GM12878 (cell line): ENCODE results near the gene BORCS6. TPM values are rescaled to one million over a fixed set of nuclear protein-coding genes. Genes with fewer than 3 reads are reported as not detected.
A peak's percentile ranks its signal among the peaks of the same experiment; 100 is the strongest.

ENCODE experiments used
- ATF3 ChIP-seq: IDR thresholded peaks from 2 replicates; pipeline ENCODE4 v1.6.1; 2011; ENCODE audit warnings: low read depth, mild to moderate bottlenecking, low read length, moderate library complexity, borderline replicate concordance; ENCODE audit errors: extremely low read depth
- BCL11A ChIP-seq: IDR thresholded peaks from 2 replicates; pipeline ENCODE4 v1.6.1; 2011; ENCODE audit warnings: low read depth, low read length
- CBX5 ChIP-seq: sonication (generic); IDR thresholded peaks from 2 replicates; pipeline ENCODE4 v1.6.1; 2016; ENCODE audit warnings: low read depth, moderate library complexity, mild to moderate bottlenecking, inconsistent platforms
- EED ChIP-seq: sonication (generic); IDR thresholded peaks from 2 replicates; pipeline ENCODE4 v1.6.1; 2016; ENCODE audit warnings: antibody characterized with exemption, low read depth
- IRF3 ChIP-seq: fragments of 450-650 bp; IDR thresholded peaks from 2 replicates; pipeline ENCODE4 v1.6.1; 2014; ENCODE audit warnings: mild to moderate bottlenecking
- IRF4 ChIP-seq: IDR thresholded peaks from 2 replicates; pipeline ENCODE4 v1.6.1; 2011; ENCODE audit warnings: low read depth, low read length
- JUNB ChIP-seq: IDR thresholded peaks from 2 replicates; pipeline ENCODE4 v1.6.1; 2016; ENCODE audit warnings: antibody characterized with exemption, mild to moderate bottlenecking
- KDM1A ChIP-seq: fragments of 200-600 bp; sonication (generic); IDR thresholded peaks from 2 replicates; pipeline ENCODE4 v1.6.1; 2016; ENCODE audit warnings: borderline replicate concordance
- KLF5 ChIP-seq: fragments of 450-650 bp; IDR thresholded peaks from 2 replicates; pipeline ENCODE4 v1.6.1; 2014; ENCODE audit warnings: mild to moderate bottlenecking; ENCODE audit not compliant: partially characterized antibody
- MYB ChIP-seq: fragments of 150-350 bp; IDR thresholded peaks from 2 replicates; pipeline ENCODE4 v1.6.1; 2014; ENCODE audit warnings: mild to moderate bottlenecking, low read depth, low read length, borderline replicate concordance
- NFIC ChIP-seq: IDR thresholded peaks from 2 replicates; pipeline ENCODE4 v1.6.1; 2012; ENCODE audit warnings: low read depth, mild to moderate bottlenecking, inconsistent platforms, low read length, moderate library complexity
- NFYB ChIP-seq: IDR thresholded peaks from 2 replicates; pipeline ENCODE4 v1.6.1; 2011; ENCODE audit warnings: low read depth, mild to moderate bottlenecking, low read length, improper control_type of control experiment, moderate library complexity; ENCODE audit not compliant: insufficient read depth
- POLR2AphosphoS2 ChIP-seq: IDR thresholded peaks from 2 replicates; pipeline ENCODE4 v1.6.1; 2011; ENCODE audit warnings: low read depth, mild to moderate bottlenecking, low read length, improper control_type of control experiment, moderate library complexity
- POLR2AphosphoS5 ChIP-seq: IDR thresholded peaks from 2 replicates; pipeline ENCODE4 v1.6.1; 2011; ENCODE audit warnings: mild to moderate bottlenecking, low read length, inconsistent platforms
- POU2F2 ChIP-seq: IDR thresholded peaks from 3 replicates; pipeline ENCODE4 v1.6.1; 2011; ENCODE audit warnings: low read depth, mild to moderate bottlenecking, low read length, borderline replicate concordance
- RB1 ChIP-seq: fragments of 450-650 bp; formaldehyde crosslinking; IDR thresholded peaks from 2 replicates; pipeline ENCODE4 v1.6.1; 2017; ENCODE audit warnings: mild to moderate bottlenecking, borderline replicate concordance
- RELB ChIP-seq: fragments of 450-650 bp; IDR thresholded peaks from 2 replicates; pipeline ENCODE4 v1.6.1; 2017; ENCODE audit warnings: low read depth, mild to moderate bottlenecking, moderate library complexity
- REST ChIP-seq: IDR thresholded peaks from 2 replicates; pipeline ENCODE4 v1.6.1; 2012; ENCODE audit warnings: mild to moderate bottlenecking, low read depth, low read length
- SUZ12 ChIP-seq: fragments of 200-600 bp; sonication (generic); IDR thresholded peaks from one replicate; pipeline ENCODE4 v1.6.1; 2018; ENCODE audit warnings: antibody characterized with exemption, mild to moderate bottlenecking; ENCODE audit not compliant: unreplicated experiment
- TARDBP ChIP-seq: IDR thresholded peaks from 2 replicates; pipeline ENCODE4 v1.6.1; 2016; ENCODE audit warnings: borderline replicate concordance
- WRNIP1 ChIP-seq: IDR thresholded peaks from 2 replicates; pipeline ENCODE4 v1.6.1; 2011; ENCODE audit warnings: low read depth, low read length, improper control_type of control experiment, borderline replicate concordance
- ZNF217 ChIP-seq: fragments of 450-650 bp; IDR thresholded peaks from 2 replicates; pipeline ENCODE4 v1.6.1; 2017; ENCODE audit warnings: antibody characterized with exemption, mild to moderate bottlenecking
- ZNF274 ChIP-seq: IDR thresholded peaks from one replicate; pipeline ENCODE4 v1.8.0; 2011; ENCODE audit not compliant: insufficient read length, insufficient read depth
- ZZZ3 ChIP-seq: IDR thresholded peaks from 2 replicates; pipeline ENCODE4 v1.6.1; 2011; ENCODE audit warnings: low read depth; ENCODE audit not compliant: control insufficient read depth, insufficient read length
- polyA plus RNA-seq, 11 experiments: library from polyadenylated mRNA; depleted of rRNA in 4 of 11; unstranded in 6 of 11; stranded (reverse) in 5 of 11; fragments of >200 nt; fragmentation: Nextera tagmentation in 4 of 11; fragmentation: Illumina TruSeq in 1 of 11; extraction: Ambion mirVana in 4 of 11; extraction: Trizol in 1 of 11; gene quantifications; 1 replicate in 1 of 11; 2 replicates in 10 of 11; pipeline versions ENCODE4 v1.2.1 to v1.2.3, GENCODE V29; 2011 to 2016; ENCODE audit warnings: inconsistent platforms in 2 of 11, missing spikeins in 2 of 11, low read depth in 1 of 11
- total RNA-seq, 4 experiments: library from RNA; depleted of rRNA in 3 of 4; stranded (reverse); fragments of >200 nt in 3 of 4; fragmentation: Illumina TruSeq in 1 of 4; extraction: Trizol in 1 of 4; gene quantifications; 2 replicates each; pipeline versions ENCODE4 v1.2.1 to v1.2.3, GENCODE V29; 2013 to 2021

The BORCS6 gene
- total and polyA plus RNA-seq, 10 of the 15 experiments (the other 5 are each of a cell fraction or from before 2014, with no cell fraction given) = 0.37 to 14.1 (median 6.7) TPM

GRCh38 chr17:8221663-8222379 is 31.8 kb upstream of the BORCS6 start (continued):
- TF ChIP-seq RELB = peak; percentile 43
- TF ChIP-seq POLR2AphosphoS5 = peak; percentile 61; the same call in 1 of the 2 replicates
- TF ChIP-seq ZZZ3 = no peak
- peak; percentile 98 for TF ChIP-seq TARDBP
- TF ChIP-seq POLR2AphosphoS2 = no peak
- TF ChIP-seq MYB = no peak
- TF ChIP-seq KDM1A = no peak
- no peak for TF ChIP-seq IRF3
- TF ChIP-seq NFYB = no peak
- no peak for TF ChIP-seq NFIC
- TF ChIP-seq JUNB = 0 out of 2 replicates have a peak, but pooled peaks have one; percentile 5
- no peak for TF ChIP-seq WRNIP1
- TF ChIP-seq IRF4 = peak; percentile 69
- peak; percentile 47 for TF ChIP-seq KLF5
- no peak for TF ChIP-seq CBX5
- TF ChIP-seq ATF3 = no peak
- TF ChIP-seq RB1 = peak; percentile 67; the same call in 1 of the 2 replicates
- TF ChIP-seq REST = no peak
- no peak for TF ChIP-seq ZNF274
- no peak for TF ChIP-seq SUZ12
- TF ChIP-seq POU2F2 = peak; percentile 5; the same call in 1 of the 3 replicates
- no peak for TF ChIP-seq ZNF217
- TF ChIP-seq EED = peak; percentile 46; the same call in 1 of the 2 replicates
- no peak for TF ChIP-seq BCL11A
